HG02938 (cell line): ENCODE results near the gene DMGDH.

ENCODE experiments used
- ATAC-seq: cut with Tn5 transposase; IDR thresholded peaks from one replicate; pipeline ENCODE4 v1.9.1; 2021; ENCODE audit warnings: mild to moderate bottlenecking, moderate library complexity; ENCODE audit not compliant: unreplicated experiment

DMGDH gene

GRCh38 chr5:79074641-79075040 is 5.2 kb upstream of the DMGDH start:
- ATAC-seq = no peak

DNA sequence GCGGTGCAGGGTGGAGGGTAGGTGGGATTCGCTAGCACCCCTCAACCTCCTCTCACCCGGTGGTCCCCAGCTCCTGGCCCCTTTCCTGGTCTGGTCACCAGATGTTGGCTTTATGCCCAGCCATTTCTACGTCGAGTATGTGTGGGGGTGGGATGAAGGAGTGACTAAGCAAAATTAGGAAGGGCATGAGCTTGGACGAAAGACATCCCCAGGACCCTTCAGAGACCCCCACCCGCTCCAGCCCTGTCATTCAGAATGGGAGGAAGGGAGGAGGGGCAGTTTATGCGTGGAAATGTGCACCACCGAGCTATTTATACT is 835 bp upstream of the DMGDH start:
- ATAC-seq = no peak

- no peak for ATAC-seq
Measured at GRCh38 chr5:79062436-79062835, 7.0 kb downstream of the DMGDH start.

DNA sequence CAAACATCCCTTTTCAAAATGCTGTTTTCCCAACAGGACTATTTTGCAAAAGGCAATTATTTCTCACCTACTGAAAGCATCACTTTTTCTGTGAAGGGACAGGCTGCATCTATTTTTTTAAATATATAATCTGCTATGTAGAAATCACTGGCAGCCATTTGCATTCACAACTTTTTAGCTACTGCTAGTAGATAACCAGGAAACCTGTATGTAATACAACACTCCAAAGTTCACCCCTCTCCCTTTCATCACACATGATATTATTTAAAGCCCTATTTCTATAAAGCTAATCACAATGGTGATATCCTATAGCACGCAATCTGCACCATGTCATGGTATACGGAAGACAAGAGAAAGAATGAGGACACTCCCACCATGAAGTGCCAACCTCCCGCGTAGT is 9.8 kb downstream of the DMGDH start:
- no peak for ATAC-seq

GRCh38 chr5:79056847-79057246 is 12.6 kb downstream of the DMGDH start:
- ATAC-seq = no peak

GRCh38 chr5:79055017-79055416 is 14.5 kb downstream of the DMGDH start:
- ATAC-seq = no peak

DNA sequence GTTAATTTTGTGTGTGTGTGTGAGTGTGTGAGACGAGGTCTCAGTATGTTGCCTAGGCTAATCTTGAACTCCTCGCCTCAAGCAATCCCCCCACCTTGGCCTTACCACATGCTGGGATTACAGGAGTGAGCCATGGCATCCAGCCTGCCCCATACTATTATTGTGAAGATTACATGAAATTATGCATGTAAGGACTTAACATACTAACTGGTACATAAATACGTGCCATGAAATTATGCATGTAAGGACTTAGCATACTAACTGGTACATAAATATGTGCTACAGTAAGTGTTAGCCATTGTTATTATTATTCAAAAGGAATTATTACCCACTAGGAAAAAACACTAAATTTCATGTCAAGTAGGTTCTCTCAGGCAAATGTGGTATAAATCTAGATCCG is 16.2 kb downstream of the DMGDH start:
- no peak for ATAC-seq

- ATAC-seq = no peak
Measured at GRCh38 chr5:79050498-79050897, 19.0 kb downstream of the DMGDH start.

- no peak for ATAC-seq
Measured at GRCh38 chr5:79048437-79048836, 21.0 kb downstream of the DMGDH start.

DNA sequence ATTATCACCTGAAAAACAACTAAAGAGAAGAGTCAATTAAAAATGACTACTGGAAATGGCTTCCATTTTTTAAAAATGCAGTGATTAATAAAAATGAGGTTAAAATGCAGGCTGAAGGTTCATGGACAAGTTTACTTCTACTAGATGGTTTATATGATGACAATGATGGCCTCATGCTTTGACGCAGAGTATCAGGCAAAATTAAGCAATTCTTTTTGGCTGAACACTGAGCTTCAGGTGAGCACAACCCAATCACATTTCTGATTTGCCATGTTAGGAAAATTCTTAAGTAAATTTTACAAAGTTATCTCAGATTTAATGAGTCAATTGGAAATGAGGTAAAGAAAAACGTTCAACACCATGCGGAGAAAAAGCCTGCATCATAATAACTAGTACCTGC is 22.3 kb downstream of the DMGDH start:
- ATAC-seq = no peak

- ATAC-seq = no peak
Measured at GRCh38 chr5:79042188-79042587, 27.3 kb downstream of the DMGDH start.

DNA sequence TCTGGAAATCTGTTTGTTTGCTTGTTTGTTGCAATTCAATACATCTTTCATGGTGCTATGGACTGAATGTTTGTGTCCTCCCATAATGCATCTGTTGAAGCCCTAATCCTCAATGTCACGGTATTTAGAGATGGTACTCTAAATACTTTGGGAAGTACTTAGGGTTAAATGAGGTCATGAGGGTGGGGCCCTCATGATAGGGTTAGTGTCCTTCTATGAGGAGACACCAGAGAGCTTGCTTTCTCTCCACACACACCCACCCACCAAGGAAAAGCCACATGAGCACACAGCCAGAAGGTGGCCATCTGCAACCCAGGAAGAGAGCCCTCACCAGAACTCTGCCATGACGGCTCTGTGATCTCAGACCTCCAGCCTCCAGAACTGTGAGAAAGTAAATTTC is 32.7 kb downstream of the DMGDH start:
- no peak for ATAC-seq

- no peak for ATAC-seq
Measured at GRCh38 chr5:79035237-79035636, 34.2 kb downstream of the DMGDH start.

- no peak for ATAC-seq
Measured at GRCh38 chr5:79032782-79033181, 36.7 kb downstream of the DMGDH start.

- ATAC-seq = no peak
Measured at GRCh38 chr5:79032031-79032695, 37.3 kb downstream of the DMGDH start.

DNA sequence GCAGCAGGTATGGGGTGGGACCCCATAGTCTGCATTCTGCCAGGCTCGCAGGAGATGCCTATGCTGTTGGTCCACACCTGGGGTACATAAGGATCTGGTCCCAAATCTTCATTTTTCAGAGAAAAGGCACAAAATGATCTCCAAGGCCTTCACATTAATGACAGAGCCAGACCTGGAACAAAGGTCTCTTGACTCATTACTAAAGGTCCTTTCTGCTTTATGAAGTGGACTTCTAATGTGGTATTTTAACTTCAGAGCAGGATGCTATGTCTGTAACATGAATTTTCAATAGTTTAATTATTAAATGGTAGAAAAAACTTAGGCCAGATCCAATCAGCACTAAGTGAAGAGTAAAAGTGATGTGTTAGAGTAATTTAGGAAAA is 38.0 kb downstream of the DMGDH start:
- ATAC-seq = no peak

DNA sequence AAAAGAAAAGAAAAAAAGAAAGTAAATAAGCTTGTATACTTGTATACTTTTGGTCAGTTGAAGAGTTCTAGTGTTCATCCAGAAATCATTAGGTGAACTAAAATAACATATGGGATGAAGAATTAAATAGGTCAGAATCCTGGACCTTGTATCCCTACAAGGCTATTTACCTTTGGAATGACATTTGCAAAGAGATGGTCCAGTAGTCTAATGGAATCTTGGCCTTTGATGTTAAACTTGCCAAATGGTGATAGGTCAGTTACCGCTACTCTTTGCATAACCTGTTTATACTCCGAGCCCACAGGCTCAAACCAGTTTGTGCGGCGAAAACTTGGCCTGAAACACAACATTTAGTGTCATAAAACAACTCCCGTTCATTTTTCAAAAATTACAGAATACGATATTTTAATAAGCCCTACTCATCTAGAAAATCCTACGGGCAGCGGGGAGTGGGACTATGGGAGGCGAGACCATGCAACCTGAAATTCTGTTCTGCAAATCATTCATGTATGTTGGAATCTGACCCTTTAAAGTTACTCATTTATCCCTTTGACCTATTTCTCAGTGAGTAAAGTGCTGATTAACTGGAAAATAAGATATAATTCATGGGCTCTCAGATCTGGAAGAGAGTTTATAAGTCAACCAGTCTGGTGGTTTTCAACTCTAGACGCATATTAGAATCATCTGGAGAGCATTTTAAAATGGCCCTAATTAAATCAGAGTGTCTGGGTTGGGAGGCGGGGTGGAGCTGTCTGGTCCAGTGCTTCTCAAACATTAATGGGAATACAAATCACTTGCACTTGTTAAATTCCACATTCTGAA is 38.6 kb downstream of the DMGDH start:
- ATAC-seq = no peak

DNA sequence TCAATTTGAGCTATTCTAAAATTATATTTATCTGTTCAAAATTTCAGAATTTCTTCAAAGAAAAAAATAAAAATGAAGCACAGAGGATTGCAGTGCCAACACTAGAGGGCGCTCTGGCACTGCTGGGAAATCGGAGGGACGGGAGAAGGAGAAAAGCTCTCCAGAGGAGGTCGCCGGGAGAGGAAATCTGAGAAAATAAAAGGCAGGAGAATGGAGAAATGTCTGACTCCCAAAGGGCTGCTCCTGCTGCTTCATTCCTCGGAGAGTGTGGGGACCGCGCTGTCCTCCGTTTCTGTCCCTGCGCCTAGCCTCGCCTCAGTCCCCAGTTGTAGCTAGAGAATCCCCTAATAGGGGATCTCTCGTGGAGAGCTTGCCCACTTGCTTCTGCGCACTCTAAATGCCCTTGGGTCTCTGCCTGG is 44.4 kb downstream of the DMGDH start:
- no peak for ATAC-seq

- no peak for ATAC-seq
Measured at GRCh38 chr5:79023947-79024346, 45.5 kb downstream of the DMGDH start.

DNA sequence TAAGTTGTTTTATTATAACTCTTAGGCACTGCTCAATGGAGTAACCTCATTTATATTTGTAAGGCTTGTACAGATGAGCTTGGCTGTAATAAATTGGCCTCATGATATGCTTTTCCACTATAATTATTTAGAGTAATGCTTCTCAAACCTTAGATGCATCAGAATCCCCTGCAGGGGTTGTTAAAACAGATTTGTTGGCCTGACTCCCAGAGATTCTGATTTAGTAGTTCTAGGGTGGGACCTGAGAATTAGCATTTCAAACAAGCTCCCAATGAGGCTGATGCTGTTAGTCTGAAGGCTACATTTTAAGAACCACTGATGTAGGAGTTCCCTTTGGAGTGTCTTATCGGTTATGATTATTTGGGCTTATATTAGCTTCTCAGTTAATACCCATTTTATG is 46.1 kb downstream of the DMGDH start:
- no peak for ATAC-seq

GRCh38 chr5:79022771-79023170 is 46.7 kb downstream of the DMGDH start:
- no peak for ATAC-seq

- ATAC-seq = no peak
Measured at GRCh38 chr5:79021753-79022152, 47.7 kb downstream of the DMGDH start.
